ENCODE measurements around the gene KCNMA1. TPM values are rescaled to one million over a fixed set of nuclear protein-coding genes. Genes with fewer than 3 reads are reported as not detected.

Gene KCNMA1
- polyA plus RNA-seq, 1 of the 3 experiments (the other 2 are of a cell fraction): 107 TPM

DNA sequence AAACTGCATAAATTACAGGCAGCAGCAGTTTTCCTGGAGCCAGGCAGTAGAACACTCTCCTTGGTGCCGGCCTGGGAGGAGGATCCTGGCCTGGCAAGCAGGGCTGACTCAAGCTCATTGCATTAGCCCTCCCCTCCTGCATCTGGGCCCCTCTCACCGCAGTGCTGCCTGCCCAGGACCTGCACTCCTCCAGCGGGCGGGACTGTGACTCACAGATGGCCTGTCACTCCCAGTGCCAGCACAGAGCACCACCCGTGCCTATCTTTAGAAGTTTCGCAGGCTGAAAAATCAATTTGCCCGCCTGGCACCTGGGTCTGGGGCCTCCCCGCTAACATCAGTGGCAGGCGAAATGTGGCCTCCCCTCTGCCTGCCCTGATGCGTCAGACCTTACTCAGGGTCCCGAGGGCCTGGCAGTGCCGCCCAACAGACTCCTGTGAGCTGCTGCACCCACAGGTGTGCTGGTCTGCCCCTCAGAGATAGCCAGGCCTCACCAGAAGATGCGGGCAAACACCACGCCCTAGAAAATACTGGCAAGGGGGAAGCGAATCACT, 123.8 kb downstream of the KCNMA1 start (continued):
- TF ChIP-seq NRF1 (IDR thresholded peaks at IDR 0.05; ENCODE audit: low read depth, low read length) (0 out of 2 replicates have a peak, but pooled peaks have one; percentile 3), MEF2A (IDR thresholded peaks at IDR 0.05; ENCODE audit: borderline replicate concordance, low read depth) (peak; percentile 84; the same call in 1 of the 2 replicates), IRF3 (IDR thresholded peaks at IDR 0.05; ENCODE audit: low read depth, low read length) (no peak), RCOR1 (IDR thresholded peaks at IDR 0.05; ENCODE audit: low read length) (peak; percentile 56; the same call in 1 of the 2 replicates), FOXJ3 (CRISPR knock-in tag; IDR thresholded peaks at IDR 0.05) (no peak), RFX5 (IDR thresholded peaks at IDR 0.05; ENCODE audit: low read length) (no peak; the same call in 1 of the 2 replicates), ELF1 (IDR thresholded peaks at IDR 0.05) (no peak), POLR2AphosphoS5 (IDR thresholded peaks at IDR 0.05; ENCODE audit: low read depth, low read length) (peak; percentile 27; the same call in 1 of the 2 replicates), GATA2 (CRISPR knock-in tag; IDR thresholded peaks at IDR 0.05) (no peak), NFIC (IDR thresholded peaks at IDR 0.05; ENCODE audit: borderline replicate concordance) (peak; percentile 75; the same call in 1 of the 2 replicates), FOXM1 (IDR thresholded peaks at IDR 0.05; ENCODE audit: low read depth) (no peak), RXRA (IDR thresholded peaks at IDR 0.05; ENCODE audit: borderline replicate concordance, low read depth) (peak; percentile 83)

- H2AFZ ChIP-seq (ENCODE audit: low read depth): peak overlapping the region; percentile 53; the same call in 1 of the 2 replicates
- peaks cover 35 to 61% of the 10 kb centered on the region in 2 experiments for H3K4me1 ChIP-seq (ENCODE audit: control insufficient read depth in 1 of 2, insufficient read depth in 2 of 2, low read depth in 1 of 2, low read length in 1 of 2)
- ChIA-PET CTCF (interaction anchor here (0.6 to 2.1 kb wide), 8 partner anchors 10 to 129 kb away, joined by 3 to 5 read pairs (median 4); no protein-coding TSS in a partner anchor), POLR2A (no interaction called here)
- TF ChIP-seq USF1 (IDR thresholded peaks at IDR 0.05; ENCODE audit: borderline replicate concordance, low read depth) (no peak), TAF1 (IDR thresholded peaks at IDR 0.05; ENCODE audit: borderline replicate concordance, low read depth, low read length) (no peak), RFX5 (IDR thresholded peaks at IDR 0.05; ENCODE audit: low read length) (no peak), YY1 (IDR thresholded peaks at IDR 0.05; ENCODE audit: low read depth) (no peak), MEF2A (IDR thresholded peaks at IDR 0.05; ENCODE audit: borderline replicate concordance, low read depth) (no peak), TEAD4 (IDR thresholded peaks at IDR 0.05; ENCODE audit: borderline replicate concordance, insufficient read depth) (no peak), FOXM1 (IDR thresholded peaks at IDR 0.05; ENCODE audit: low read depth) (no peak)
- no peak for DNase-seq
- no peaks in the 10 kb centered on the region for H3K27me3 ChIP-seq (ENCODE audit: insufficient read depth)
- no peaks in the 10 kb centered on the region for H3K36me3 ChIP-seq (replicated peaks in 1 of 2; ENCODE audit: control insufficient read depth in 1 of 2, insufficient read depth in 2 of 2, low read length in 1 of 2)
- peak overlapping the region; percentile 64 for H3K4me2 ChIP-seq
- WGBS (ENCODE audit: low lambda C conversion rate): 83% methylated on average over 7 of the region's 7 CpGs
- no peaks in the 10 kb centered on the region for H3K9me3 ChIP-seq
- peaks cover 28% of the 10 kb centered on the region for H3K79me2 ChIP-seq (ENCODE audit: insufficient read depth)
- H3K27ac ChIP-seq (ENCODE audit: low read depth in 2 of 2, low read length in 1 of 2): peak overlapping the region; percentile 72 to 94
- no peaks in the 10 kb centered on the region for H4K20me1 ChIP-seq (ENCODE audit: insufficient read depth)
- peak overlapping the region; percentile 24 to 43; a peak in 2 of 4 replicates for H3K4me3 ChIP-seq (ENCODE audit: low read depth in 2 of 2, low read length in 1 of 2)
- peaks cover 30% of the 10 kb centered on the region for H3F3A ChIP-seq (replicated peaks; ENCODE audit: insufficient read depth)
- H3K9ac ChIP-seq: peak overlapping the region; percentile 56
- H3K9me2 ChIP-seq: no peaks in the 10 kb centered on the region
These were observed 124.4 kb downstream of the KCNMA1 start for GRCh38 chr10:77513220-77513619.

Measured in SK-N-SH (cell line).